GM18870 (cell line): Measurements from ENCODE around the gene MED7.
A peak's percentile ranks its signal among the peaks of the same experiment; 100 is the strongest.

Source experiments
- ATAC-seq: cut with Tn5 transposase; IDR thresholded peaks from one replicate; pipeline ENCODE4 v1.9.1; 2021; ENCODE audit warnings: moderate library complexity; ENCODE audit not compliant: unreplicated experiment

MED7 gene

GRCh38 chr5:157107508-157107907, 35.2 kb downstream of the MED7 start:
- no peak for ATAC-seq

- ATAC-seq = no peak
These were observed 35.8 kb downstream of the MED7 start for GRCh38 chr5:157106630-157107461.

- ATAC-seq = peak; percentile 45
These were observed 42.5 kb downstream of the MED7 start for GRCh38 chr5:157100140-157100679.

GRCh38 chr5:157088342-157088990, 54.2 kb downstream of the MED7 start:
- ATAC-seq = peak; percentile 72
